ENCODE results near the gene ARL5A.
"Not testable (repeated sequence)": the region's sequence is repeated elsewhere in the genome, so short reads cannot be mapped to it uniquely, and the experiment has no call there.

ARL5A gene

GRCh38 chr2:151794422-151794821 is 33.8 kb downstream of the ARL5A start:
- not testable (repeated sequence) for DNase-seq

GRCh38 chr2:151793123-151793522 is 35.1 kb downstream of the ARL5A start:
- DNase-seq, result no peak

GRCh38 chr2:151792589-151792988 is 35.6 kb downstream of the ARL5A start:
- DNase-seq, result no peak

GRCh38 chr2:151791545-151791944 is 36.7 kb downstream of the ARL5A start:
- DNase-seq, result no peak

GRCh38 chr2:151790689-151791088 is 37.5 kb downstream of the ARL5A start:
- DNase-seq, result no peak

GRCh38 chr2:151789055-151789834 is 39.0 kb downstream of the ARL5A start:
- no peak for DNase-seq

- no peak for DNase-seq
Observed at GRCh38 chr2:151786483-151786882, 41.7 kb downstream of the ARL5A start.

GRCh38 chr2:151786077-151786476 is 42.1 kb downstream of the ARL5A start:
- no peak for DNase-seq

GRCh38 chr2:151783133-151783520 is 45.1 kb downstream of the ARL5A start:
- DNase-seq, result no peak

GRCh38 chr2:151782378-151783132 is 45.7 kb downstream of the ARL5A start:
- DNase-seq, result no peak

GRCh38 chr2:151781642-151782041 is 46.6 kb downstream of the ARL5A start:
- DNase-seq, result no peak

- no peak for DNase-seq
Observed at GRCh38 chr2:151780938-151781337, 47.3 kb downstream of the ARL5A start.

- no peak for DNase-seq
Observed at GRCh38 chr2:151777935-151778334, 50.3 kb downstream of the ARL5A start.

GRCh38 chr2:151777487-151777886 is 50.7 kb downstream of the ARL5A start:
- no peak for DNase-seq

- DNase-seq, result no peak
Observed at GRCh38 chr2:151776367-151776766, 51.9 kb downstream of the ARL5A start.

- no peak for DNase-seq
Observed at GRCh38 chr2:151775057-151775740, 53.0 kb downstream of the ARL5A start.

GRCh38 chr2:151774506-151774905 is 53.7 kb downstream of the ARL5A start:
- no peak for DNase-seq

- peak; percentile 80 for DNase-seq
Observed at GRCh38 chr2:151771599-151772358, 56.4 kb downstream of the ARL5A start.

GRCh38 chr2:151770995-151771394 is 57.2 kb downstream of the ARL5A start:
- DNase-seq, result no peak

GRCh38 chr2:151769606-151770005 is 58.6 kb downstream of the ARL5A start:
- no peak for DNase-seq

- DNase-seq, result no peak
Observed at GRCh38 chr2:151767536-151767935, 60.7 kb downstream of the ARL5A start.

- DNase-seq, result no peak
Observed at GRCh38 chr2:151766437-151767153, 61.6 kb downstream of the ARL5A start.
